Measurements from ENCODE around the gene CTRL. TPM values are rescaled to one million over a fixed set of nuclear protein-coding genes. Genes with fewer than 3 reads are reported as not detected.

The CTRL gene
- total RNA-seq, 2 experiments from 2014 or later, result 6.2 to 6.8 TPM

DNA sequence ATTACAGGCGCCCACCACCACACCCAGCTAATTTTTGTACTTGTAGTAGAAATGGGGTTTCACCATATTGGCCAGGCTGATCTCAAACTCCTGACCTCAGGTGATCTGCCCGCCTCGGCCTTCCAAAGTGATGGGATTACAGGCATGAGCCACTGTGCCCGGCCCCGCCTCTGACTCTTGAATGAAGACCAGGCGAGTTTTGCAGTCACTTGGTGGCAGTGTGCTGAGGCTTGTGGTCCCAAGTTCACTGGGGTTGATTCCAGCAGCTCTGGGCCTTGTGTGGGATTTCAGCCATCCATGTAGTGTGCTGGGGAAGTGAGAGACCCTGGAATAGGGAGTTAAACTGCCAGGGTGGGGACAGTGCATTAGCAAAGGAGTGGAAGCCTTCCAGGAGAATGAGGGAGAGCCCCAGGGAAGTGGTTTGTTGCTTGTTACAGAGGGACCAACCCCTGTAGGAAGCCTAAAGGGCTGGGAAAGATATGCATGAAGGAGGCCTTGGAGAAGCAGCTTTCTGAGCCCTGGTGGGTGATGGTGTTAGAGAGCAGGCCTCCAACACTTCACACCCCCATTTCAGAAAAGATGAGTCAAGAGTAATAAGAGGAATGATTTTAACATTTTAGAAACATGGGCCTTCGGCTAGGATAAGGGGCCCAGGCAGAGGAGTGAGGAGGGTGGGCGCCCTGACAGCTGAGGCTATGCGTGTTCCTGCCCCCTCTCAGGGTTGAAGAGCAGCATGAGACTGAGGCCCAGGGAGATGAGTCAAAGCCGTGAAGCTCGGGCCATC is 24.1 kb downstream of the CTRL start:
- Mint-ChIP-seq H3K4me1 (peaks cover 13% of the 10 kb centered on the region), H3K9me3 (no peaks in the 10 kb centered on the region), H3K27ac (no peak overlapping the region), H3K36me3 (peaks cover 8% of the 10 kb centered on the region), H3K4me3 (no peak overlapping the region), H3K27me3 (no peaks in the 10 kb centered on the region)
- DNase-seq, result no peak

- no peak for DNase-seq
- no peaks in the 10 kb centered on the region for H3K9me3 Mint-ChIP-seq
- H3K4me3 Mint-ChIP-seq, result no peak overlapping the region
- H3K27ac Mint-ChIP-seq, result no peak overlapping the region
- no peaks in the 10 kb centered on the region for H3K27me3 Mint-ChIP-seq
- H3K36me3 Mint-ChIP-seq, result peaks cover 6% of the 10 kb centered on the region
- H3K4me1 Mint-ChIP-seq, result peaks cover 11% of the 10 kb centered on the region
Observed at GRCh38 chr16:67902831-67903230, 28.8 kb downstream of the CTRL start.

DNA sequence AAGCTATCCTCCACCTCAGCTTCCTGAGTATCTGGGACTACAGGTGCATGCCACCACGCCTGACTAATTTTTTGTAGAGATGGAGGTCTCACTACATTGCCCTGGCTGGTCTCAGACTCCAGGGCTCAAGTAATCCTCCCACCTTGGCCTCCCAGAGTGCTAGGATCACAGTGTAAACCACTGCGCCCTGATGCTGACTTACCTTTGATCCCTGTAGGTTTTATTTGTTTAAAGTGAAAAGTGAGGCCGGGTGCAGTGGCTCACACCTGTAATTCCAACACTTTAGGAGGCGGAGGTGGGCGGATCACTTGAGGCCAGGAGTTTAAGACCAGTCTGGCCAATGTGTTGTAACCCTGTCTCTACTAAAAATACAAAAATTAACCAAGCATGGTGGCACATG is 29.9 kb downstream of the CTRL start:
- H3K27ac Mint-ChIP-seq, result no peak overlapping the region
- peaks cover 6% of the 10 kb centered on the region for H3K36me3 Mint-ChIP-seq
- H3K4me3 Mint-ChIP-seq, result no peak overlapping the region
- no peak for DNase-seq
- no peaks in the 10 kb centered on the region for H3K27me3 Mint-ChIP-seq
- peaks cover 7% of the 10 kb centered on the region for H3K4me1 Mint-ChIP-seq
- no peaks in the 10 kb centered on the region for H3K9me3 Mint-ChIP-seq

GRCh38 chr16:67897231-67897630 is 34.4 kb downstream of the CTRL start:
- Mint-ChIP-seq H3K4me1 (peaks cover 24% of the 10 kb centered on the region), H3K27ac (no peak overlapping the region), H3K36me3 (no peaks in the 10 kb centered on the region), H3K9me3 (no peaks in the 10 kb centered on the region), H3K27me3 (no peaks in the 10 kb centered on the region), H3K4me3 (no peak overlapping the region)
- DNase-seq, result no peak

GRCh38 chr16:67893743-67894399 is 37.8 kb downstream of the CTRL start:
- H3K4me1 Mint-ChIP-seq, result peaks cover 22% of the 10 kb centered on the region
- peak overlapping the region; percentile 97 for H3K4me3 Mint-ChIP-seq
- H3K27ac Mint-ChIP-seq, result peak overlapping the region; percentile 93
- H3K27me3 Mint-ChIP-seq, result no peaks in the 10 kb centered on the region
- no peak for DNase-seq
- no peaks in the 10 kb centered on the region for H3K36me3 Mint-ChIP-seq
- no peaks in the 10 kb centered on the region for H3K9me3 Mint-ChIP-seq

DNA sequence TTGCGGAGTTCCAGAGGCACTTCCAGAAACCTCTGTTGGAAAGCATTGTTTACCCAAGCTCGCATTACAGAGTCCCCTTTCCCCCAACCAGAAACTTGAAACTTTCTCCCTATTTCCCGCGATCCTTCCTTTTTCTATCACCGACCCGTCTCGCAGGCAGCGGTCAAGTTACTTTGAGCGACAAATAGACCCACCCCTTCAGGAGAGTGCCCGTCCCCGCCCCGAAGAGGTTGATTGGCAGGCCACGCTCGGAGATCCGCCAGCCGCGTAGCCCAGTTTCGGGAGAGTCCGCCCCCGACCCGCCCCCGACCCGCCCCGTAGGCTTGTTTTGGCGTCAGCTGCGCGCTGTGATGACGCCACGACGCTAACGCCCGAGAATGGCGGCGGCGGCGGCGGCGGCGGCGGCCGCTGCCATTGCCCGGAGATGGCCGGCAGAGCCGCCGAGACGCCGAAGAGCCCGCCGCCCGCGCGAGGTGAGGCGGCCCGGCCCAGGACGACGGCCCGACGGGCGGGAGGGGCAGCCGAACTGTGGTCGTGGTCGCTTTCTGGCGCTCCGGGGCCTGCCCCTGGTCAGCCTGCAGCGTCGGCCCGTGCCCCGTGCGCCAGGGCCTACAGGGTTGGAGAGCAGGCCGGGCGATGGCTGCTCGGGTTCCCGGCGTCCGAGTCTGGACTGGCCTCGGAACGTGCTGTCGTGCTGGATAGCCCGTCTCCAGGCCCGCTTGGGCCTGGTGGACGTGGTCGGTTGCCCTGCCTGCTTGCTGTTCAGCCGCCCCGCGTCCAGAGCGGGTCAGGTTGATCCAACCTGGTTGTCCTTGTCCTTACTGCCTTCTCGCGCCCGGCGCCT is 38.5 kb downstream of the CTRL start, which contains the start of gene PSKH1:
TSS of gene PSKH1 (plus strand) at position 356 of the 844 bp plus-strand sequence. CDS start 15,496 bp downstream, outside the sequence.
- H3K27ac Mint-ChIP-seq, result peak within 1 kb of the TSS; percentile 93
- H3K4me3 Mint-ChIP-seq, result peak within 1 kb of the TSS; percentile 97
- H3K9me3 Mint-ChIP-seq, result no peaks in the 10 kb centered on the region
- DNase-seq, result peak; percentile 93
- no peaks in the 10 kb centered on the region for H3K36me3 Mint-ChIP-seq
- no peaks in the 10 kb centered on the region for H3K27me3 Mint-ChIP-seq
- H3K4me1 Mint-ChIP-seq, result peaks cover 19% of the 10 kb centered on the region

GRCh38 chr16:67892375-67892774 is 39.3 kb downstream of the CTRL start:
- no peaks in the 10 kb centered on the region for H3K36me3 Mint-ChIP-seq
- H3K9me3 Mint-ChIP-seq, result no peaks in the 10 kb centered on the region
- H3K27ac Mint-ChIP-seq, result peak overlapping the region; percentile 46
- peak overlapping the region; percentile 81 for H3K4me3 Mint-ChIP-seq
- H3K27me3 Mint-ChIP-seq, result no peaks in the 10 kb centered on the region
- no peak for DNase-seq
- peaks cover 19% of the 10 kb centered on the region for H3K4me1 Mint-ChIP-seq

DNA sequence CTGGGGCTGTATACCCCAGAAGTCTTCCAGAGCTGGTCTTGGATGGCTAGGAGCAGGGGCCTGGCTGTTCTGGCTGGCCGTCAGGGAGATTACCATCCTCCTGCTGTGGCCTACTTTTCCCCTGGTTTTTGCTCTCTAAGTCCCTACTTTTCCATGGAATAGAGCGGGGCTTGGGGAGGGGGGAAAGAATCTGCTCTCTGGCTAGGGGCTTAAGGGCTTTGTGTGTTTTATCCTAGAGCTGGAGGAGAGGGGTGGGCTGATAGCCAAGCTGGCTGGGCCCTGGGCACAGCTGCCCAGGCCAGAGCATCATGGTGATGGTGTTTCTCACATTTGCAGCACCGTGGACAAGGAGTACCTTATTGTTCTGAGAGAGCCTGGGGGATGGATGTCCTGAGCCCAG is 43.3 kb downstream of the CTRL start:
- Mint-ChIP-seq H3K36me3 (peaks cover 9% of the 10 kb centered on the region), H3K4me1 (peaks cover 7% of the 10 kb centered on the region), H3K4me3 (no peak overlapping the region), H3K27ac (no peak overlapping the region), H3K9me3 (no peaks in the 10 kb centered on the region), H3K27me3 (no peaks in the 10 kb centered on the region)
- DNase-seq, result no peak

GRCh38 chr16:67886387-67886786 is 45.3 kb downstream of the CTRL start:
- Mint-ChIP-seq H3K4me3 (no peak overlapping the region), H3K9me3 (no peaks in the 10 kb centered on the region), H3K27me3 (no peaks in the 10 kb centered on the region), H3K27ac (peak overlapping the region; percentile 67), H3K36me3 (peaks cover 10% of the 10 kb centered on the region), H3K4me1 (no peaks in the 10 kb centered on the region)
- no peak for DNase-seq

- Mint-ChIP-seq H3K9me3 (no peaks in the 10 kb centered on the region), H3K36me3 (peaks cover 10% of the 10 kb centered on the region), H3K27me3 (no peaks in the 10 kb centered on the region), H3K4me1 (no peaks in the 10 kb centered on the region), H3K4me3 (no peak overlapping the region), H3K27ac (no peak overlapping the region)
- no peak for DNase-seq
Observed at GRCh38 chr16:67885976-67886375, 45.7 kb downstream of the CTRL start.

GRCh38 chr16:67885545-67885944 is 46.1 kb downstream of the CTRL start:
- Mint-ChIP-seq H3K4me3 (no peak overlapping the region), H3K4me1 (no peaks in the 10 kb centered on the region), H3K9me3 (no peaks in the 10 kb centered on the region), H3K36me3 (peaks cover 10% of the 10 kb centered on the region), H3K27me3 (no peaks in the 10 kb centered on the region), H3K27ac (no peak overlapping the region)
- DNase-seq, result no peak

GRCh38 chr16:67884684-67885083 is 47.0 kb downstream of the CTRL start, which contains the start of gene NRN1L:
TSS of gene NRN1L (plus strand) at chr16:67884885. CDS start at chr16:67884904, 19 bp downstream.
- no peak within 1 kb of the TSS for H3K27ac Mint-ChIP-seq
- no peaks in the 10 kb centered on the region for H3K27me3 Mint-ChIP-seq
- no peak within 1 kb of the TSS for H3K4me3 Mint-ChIP-seq
- no peaks in the 10 kb centered on the region for H3K4me1 Mint-ChIP-seq
- DNase-seq, result no peak
- H3K9me3 Mint-ChIP-seq, result no peaks in the 10 kb centered on the region
- H3K36me3 Mint-ChIP-seq, result peaks cover 14% of the 10 kb centered on the region

- no peaks in the 10 kb centered on the region for H3K9me3 Mint-ChIP-seq
- peaks cover 14% of the 10 kb centered on the region for H3K36me3 Mint-ChIP-seq
- no peak overlapping the region for H3K4me3 Mint-ChIP-seq
- no peak overlapping the region for H3K27ac Mint-ChIP-seq
- no peaks in the 10 kb centered on the region for H3K27me3 Mint-ChIP-seq
- DNase-seq, result peak; percentile 76
- no peaks in the 10 kb centered on the region for H3K4me1 Mint-ChIP-seq
Observed at GRCh38 chr16:67883872-67884261, 47.8 kb downstream of the CTRL start.

DNA sequence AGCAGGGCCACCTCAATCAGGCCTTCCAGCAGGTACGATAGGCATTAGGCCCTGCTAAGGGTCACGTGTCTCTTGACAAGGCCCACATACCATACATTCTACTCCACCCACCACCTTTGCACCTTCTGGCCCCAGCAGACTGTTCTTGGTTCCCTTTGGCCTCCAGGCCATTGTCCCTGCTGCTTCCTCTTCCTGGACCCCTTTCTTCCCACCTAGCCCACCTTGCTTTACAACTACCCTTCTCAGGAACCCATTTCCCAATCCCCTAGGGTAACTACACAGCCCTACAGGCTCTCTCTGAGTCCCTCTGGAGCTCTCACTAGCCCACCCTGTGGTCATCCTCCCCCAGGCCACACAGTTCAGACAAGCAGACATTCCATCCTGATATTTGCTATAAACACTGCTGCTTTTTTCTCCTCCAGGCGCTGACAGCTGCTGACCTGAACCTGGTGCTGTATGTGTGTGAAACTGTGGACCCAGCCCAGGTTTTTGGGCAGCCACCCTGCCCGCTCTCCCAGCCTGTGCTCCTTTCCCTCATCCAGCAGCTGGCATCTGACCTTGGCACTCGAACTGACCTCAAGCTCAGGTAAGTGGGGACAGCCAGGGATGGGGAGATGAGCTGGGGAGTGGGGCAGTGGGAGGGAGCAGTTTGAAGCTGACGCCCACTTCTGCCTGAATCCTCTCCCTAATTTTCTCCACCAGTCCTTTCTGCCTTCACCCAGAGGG is 48.4 kb downstream of the CTRL start:
- Mint-ChIP-seq H3K27ac (no peak overlapping the region), H3K36me3 (peaks cover 14% of the 10 kb centered on the region), H3K27me3 (no peaks in the 10 kb centered on the region), H3K4me1 (no peaks in the 10 kb centered on the region), H3K4me3 (no peak overlapping the region), H3K9me3 (no peaks in the 10 kb centered on the region)
- no peak for DNase-seq

All from activated naive CD8-positive, alpha-beta T cell treated with anti-CD3 and anti-CD28 coated beads for 36 hours (primary cell).